Liver (tissue), 9 donors: ENCODE results near the gene APOC1. TPM values are rescaled to one million over a fixed set of nuclear protein-coding genes. Genes with fewer than 3 reads are reported as not detected.
A peak's percentile ranks its signal among the peaks of the same experiment; 100 is the strongest.
"Not testable (repeated sequence)": the region's sequence is repeated elsewhere in the genome, so short reads cannot be mapped to it uniquely, and the experiment has no call there.

Experiments used
- DNase-seq: peaks from one replicate; pipeline ENCODE4 v3.0.0-alpha.2; 2017; ENCODE audit warnings: low spot score
- H3K27ac ChIP-seq, 2 donors: one replicate each; pipeline ENCODE4 v1.7.0; 2013; ENCODE audit warnings: inconsistent platforms in 2 of 2, low read length in 2 of 2, control low read depth in 1 of 2, low read depth in 1 of 2, mild to moderate bottlenecking in 1 of 2
- H3K27me3 ChIP-seq, 4 donors: one replicate each; pipeline versions ENCODE4 v1.6.1 to v1.7.0; 2013; ENCODE audit warnings: low read length in 3 of 4, inconsistent platforms in 1 of 4, mild to moderate bottlenecking in 1 of 4, moderate library complexity in 1 of 4; ENCODE audit not compliant: control insufficient read depth in 4 of 4, insufficient read depth in 4 of 4
- H3K36me3 ChIP-seq, 4 donors: one replicate each; pipeline versions ENCODE4 v1.6.1 to v1.7.0; 2013; ENCODE audit warnings: low read length in 3 of 4, mild to moderate bottlenecking in 3 of 4, low read depth in 1 of 4, moderate library complexity in 1 of 4; ENCODE audit not compliant: control insufficient read depth in 4 of 4, insufficient read depth in 3 of 4
- H3K4me1 ChIP-seq, 4 donors: one replicate each; pipeline versions ENCODE4 v1.6.1 to v1.7.0; 2013; ENCODE audit warnings: low read length in 3 of 4, mild to moderate bottlenecking in 3 of 4, moderate library complexity in 1 of 4; ENCODE audit not compliant: control insufficient read depth in 4 of 4, insufficient read depth in 4 of 4
- H3K4me3 ChIP-seq, 3 donors: one replicate each; pipeline versions ENCODE4 v1.6.1 to v1.7.0; 2013; ENCODE audit warnings: low read length in 3 of 3, control low read depth in 1 of 3, low read depth in 1 of 3, mild to moderate bottlenecking in 1 of 3
- H3K9ac ChIP-seq, 2 donors: one replicate each; pipeline ENCODE4 v1.7.0; 2013; ENCODE audit warnings: low read length in 2 of 2, mild to moderate bottlenecking in 2 of 2, moderate library complexity in 2 of 2, control low read depth in 1 of 2, low read depth in 1 of 2
- H3K9me3 ChIP-seq, 4 donors: one replicate each; pipeline versions ENCODE4 v1.6.1 to v1.7.0; 2013; ENCODE audit warnings: low read length in 3 of 4; ENCODE audit not compliant: control insufficient read depth in 4 of 4
- EGR1 ChIP-seq, 2 donors: IDR thresholded peaks; 2 replicates each; pipeline ENCODE4 v1.6.1; 2016 to 2018; ENCODE audit warnings: antibody characterized with exemption in 2 of 2, low read depth in 2 of 2
- FOXA1 ChIP-seq: IDR thresholded peaks from 2 replicates; pipeline ENCODE4 v1.6.1; 2016; ENCODE audit warnings: antibody characterized with exemption
- FOXA2 ChIP-seq: IDR thresholded peaks from 2 replicates; pipeline ENCODE4 v1.6.1; 2016; ENCODE audit warnings: antibody characterized with exemption
- GABPA ChIP-seq, 2 donors: IDR thresholded peaks in 1 of 2; conservative IDR thresholded peaks in 1 of 2; 2 replicates each; pipeline ENCODE4 v1.6.1; 2016; ENCODE audit warnings: antibody characterized with exemption in 2 of 2, mild to moderate bottlenecking in 1 of 2, moderate library complexity in 1 of 2
- HNF4A ChIP-seq, 2 donors: conservative IDR thresholded peaks; 2 replicates each; pipeline ENCODE4 v1.6.1; 2016; ENCODE audit warnings: antibody characterized with exemption in 2 of 2, mild to moderate bottlenecking in 2 of 2
- HNF4G ChIP-seq: IDR thresholded peaks from 2 replicates; pipeline ENCODE4 v1.6.1; 2016; ENCODE audit warnings: antibody characterized with exemption
- JUND ChIP-seq, 2 donors: IDR thresholded peaks; 2 replicates each; pipeline ENCODE4 v1.6.1; 2016; ENCODE audit warnings: antibody characterized with exemption in 2 of 2
- NR2F2 ChIP-seq: IDR thresholded peaks from 2 replicates; pipeline ENCODE4 v1.6.1; 2016; ENCODE audit warnings: antibody characterized with exemption
- RAD21 ChIP-seq, 2 donors: IDR thresholded peaks; 2 replicates each; pipeline ENCODE4 v1.6.1; 2016; ENCODE audit warnings: antibody characterized with exemption in 2 of 2, mild to moderate bottlenecking in 2 of 2
- RXRA ChIP-seq, 2 donors: IDR thresholded peaks; 2 replicates each; pipeline ENCODE4 v1.6.1; 2017 to 2018; ENCODE audit warnings: antibody characterized with exemption in 2 of 2, mild to moderate bottlenecking in 1 of 2
- TAF1 ChIP-seq: conservative IDR thresholded peaks from 2 replicates; pipeline ENCODE4 v1.6.1; 2016; ENCODE audit warnings: antibody characterized with exemption, mild to moderate bottlenecking
- YY1 ChIP-seq: IDR thresholded peaks from 2 replicates; pipeline ENCODE4 v1.6.1; 2016; ENCODE audit warnings: antibody characterized with exemption, mild to moderate bottlenecking
- whole genome bisulfite sequencing: extraction: QIAGEN DNeasy Blood & Tissue Kit; methylation state at CpG from one replicate; pipeline ENCODE4 v1.1.7; 2013; 5-methylcytosine and 5-hydroxymethylcytosine counted together
- polyA plus RNA-seq, 2 donors: library from polyadenylated mRNA; stranded (reverse) in 1 of 2; unstranded in 1 of 2; fragments of 200-250 nt in 1 of 2; fragments of >200 nt in 1 of 2; fragmentation: Nextera tagmentation in 1 of 2; extraction: Ambion mirVana in 1 of 2; gene quantifications; one replicate each; pipeline versions ENCODE4 v1.2.1 to v1.2.3, GENCODE V29; 2013 to 2015
- total RNA-seq, 2 donors: library from RNA; depleted of rRNA; stranded (reverse); fragments of >200 nt; gene quantifications; one replicate each; pipeline ENCODE4 v1.2.3, GENCODE V29; 2014
- TF ChIP-seq, protein P1 (sequence below): IDR thresholded peaks from 2 replicates; pipeline ENCODE4 v1.6.1; 2016; ENCODE audit warnings: antibody characterized with exemption, mild to moderate bottlenecking
- TF ChIP-seq, protein P2 (sequence below): fragments of 150-350 bp; IDR thresholded peaks from 2 replicates; pipeline ENCODE4 v1.5.1; 2017; ENCODE audit warnings: improper control_type of control experiment, low read depth, low read length; ENCODE audit not compliant: missing input control
- TF ChIP-seq, protein P3 (sequence below): IDR thresholded peaks from 2 replicates; pipeline ENCODE4 v1.6.1; 2016; ENCODE audit warnings: antibody characterized with exemption
- TF ChIP-seq, protein P4 (sequence below): IDR thresholded peaks from 2 replicates; pipeline ENCODE4 v1.6.1; 2016; ENCODE audit warnings: antibody characterized with exemption
- TF ChIP-seq, protein P5 (sequence below): IDR thresholded peaks from 2 replicates; pipeline ENCODE4 v1.6.1; 2016; ENCODE audit warnings: antibody characterized with exemption
- donor health status: healthy.
- donor health status: healthy.
- donor health status: healthy.
- donor health status: healthy.
- donor health status: healthy.

APOC1 gene
- total and polyA plus RNA-seq, 4 donors: 612 to 10,095 (median 2,966) TPM

DNA sequence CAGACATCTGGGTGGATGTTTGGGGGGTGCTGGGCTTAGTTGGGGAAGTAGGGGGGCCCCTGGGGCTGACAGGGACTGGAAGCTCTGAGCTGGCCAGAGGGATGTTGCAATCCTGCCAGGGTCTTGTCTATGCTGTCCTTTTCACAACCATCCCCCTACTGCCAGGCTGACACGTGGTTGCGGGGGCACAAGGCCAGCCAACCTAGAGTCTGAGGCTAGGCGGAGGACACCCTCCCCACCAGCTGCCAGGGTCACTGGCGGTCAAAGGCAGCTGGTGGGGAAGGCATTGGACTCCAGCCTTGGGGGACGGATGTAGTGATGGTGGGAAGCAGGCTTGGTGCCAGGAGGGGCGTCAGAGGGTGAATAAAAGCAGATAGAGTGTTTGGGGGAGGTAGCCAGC, 1.6 kb upstream of the APOC1 start (continued):
- TF ChIP-seq, protein P1, sequence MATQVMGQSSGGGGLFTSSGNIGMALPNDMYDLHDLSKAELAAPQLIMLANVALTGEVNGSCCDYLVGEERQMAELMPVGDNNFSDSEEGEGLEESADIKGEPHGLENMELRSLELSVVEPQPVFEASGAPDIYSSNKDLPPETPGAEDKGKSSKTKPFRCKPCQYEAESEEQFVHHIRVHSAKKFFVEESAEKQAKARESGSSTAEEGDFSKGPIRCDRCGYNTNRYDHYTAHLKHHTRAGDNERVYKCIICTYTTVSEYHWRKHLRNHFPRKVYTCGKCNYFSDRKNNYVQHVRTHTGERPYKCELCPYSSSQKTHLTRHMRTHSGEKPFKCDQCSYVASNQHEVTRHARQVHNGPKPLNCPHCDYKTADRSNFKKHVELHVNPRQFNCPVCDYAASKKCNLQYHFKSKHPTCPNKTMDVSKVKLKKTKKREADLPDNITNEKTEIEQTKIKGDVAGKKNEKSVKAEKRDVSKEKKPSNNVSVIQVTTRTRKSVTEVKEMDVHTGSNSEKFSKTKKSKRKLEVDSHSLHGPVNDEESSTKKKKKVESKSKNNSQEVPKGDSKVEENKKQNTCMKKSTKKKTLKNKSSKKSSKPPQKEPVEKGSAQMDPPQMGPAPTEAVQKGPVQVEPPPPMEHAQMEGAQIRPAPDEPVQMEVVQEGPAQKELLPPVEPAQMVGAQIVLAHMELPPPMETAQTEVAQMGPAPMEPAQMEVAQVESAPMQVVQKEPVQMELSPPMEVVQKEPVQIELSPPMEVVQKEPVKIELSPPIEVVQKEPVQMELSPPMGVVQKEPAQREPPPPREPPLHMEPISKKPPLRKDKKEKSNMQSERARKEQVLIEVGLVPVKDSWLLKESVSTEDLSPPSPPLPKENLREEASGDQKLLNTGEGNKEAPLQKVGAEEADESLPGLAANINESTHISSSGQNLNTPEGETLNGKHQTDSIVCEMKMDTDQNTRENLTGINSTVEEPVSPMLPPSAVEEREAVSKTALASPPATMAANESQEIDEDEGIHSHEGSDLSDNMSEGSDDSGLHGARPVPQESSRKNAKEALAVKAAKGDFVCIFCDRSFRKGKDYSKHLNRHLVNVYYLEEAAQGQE: peak; percentile 55

DNA sequence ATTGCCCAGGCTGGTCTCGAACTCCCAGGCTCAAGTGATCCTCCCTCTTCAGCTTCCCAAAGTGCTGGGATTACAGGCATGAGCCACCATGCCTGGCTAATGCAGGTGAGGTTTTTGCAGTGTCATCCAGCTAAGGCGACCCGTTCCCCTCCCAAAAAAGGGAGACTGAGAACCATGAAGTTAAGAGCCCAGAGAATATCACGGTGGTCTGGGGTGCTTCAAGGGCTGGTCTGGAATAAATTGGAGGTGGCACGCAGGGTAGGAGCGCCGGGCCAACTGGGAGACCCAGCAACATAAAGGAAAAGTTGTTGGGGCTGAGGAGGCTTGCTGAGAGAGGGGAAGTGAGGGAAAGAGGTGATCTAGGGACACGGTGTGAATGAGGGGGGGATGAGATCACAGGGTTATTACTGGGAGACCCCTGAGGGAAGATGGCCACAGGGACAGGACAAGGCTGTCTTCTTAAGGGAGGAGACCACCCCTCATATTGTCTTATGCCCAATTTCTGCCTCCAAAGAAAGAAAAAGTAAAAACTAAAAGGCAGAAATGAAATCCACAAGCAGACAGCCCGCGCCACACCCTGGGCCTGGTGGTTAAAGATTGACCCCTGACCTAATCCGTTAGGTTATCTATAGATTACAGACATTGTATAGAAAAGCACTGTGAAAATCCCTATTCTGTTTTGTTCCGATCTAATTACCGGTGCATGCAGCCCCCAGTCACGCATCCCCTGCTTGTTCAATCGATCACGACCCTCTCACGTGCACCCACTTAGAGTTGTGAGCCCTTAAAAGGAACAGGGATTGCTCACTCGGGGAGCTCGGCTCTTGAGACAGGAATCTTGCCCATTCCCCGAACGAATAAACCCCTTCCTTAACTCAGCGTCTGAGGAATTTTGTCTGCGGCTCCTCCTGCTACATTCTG, 636 bp upstream of the APOC1 start:
- 25% methylated on average over 23 of the region's 23 CpGs for WGBS
- peak overlapping the region; percentile 62 to 68 for H3K9ac ChIP-seq
- peak overlapping the region; percentile 90 to 93 for H3K27ac ChIP-seq

DNA sequence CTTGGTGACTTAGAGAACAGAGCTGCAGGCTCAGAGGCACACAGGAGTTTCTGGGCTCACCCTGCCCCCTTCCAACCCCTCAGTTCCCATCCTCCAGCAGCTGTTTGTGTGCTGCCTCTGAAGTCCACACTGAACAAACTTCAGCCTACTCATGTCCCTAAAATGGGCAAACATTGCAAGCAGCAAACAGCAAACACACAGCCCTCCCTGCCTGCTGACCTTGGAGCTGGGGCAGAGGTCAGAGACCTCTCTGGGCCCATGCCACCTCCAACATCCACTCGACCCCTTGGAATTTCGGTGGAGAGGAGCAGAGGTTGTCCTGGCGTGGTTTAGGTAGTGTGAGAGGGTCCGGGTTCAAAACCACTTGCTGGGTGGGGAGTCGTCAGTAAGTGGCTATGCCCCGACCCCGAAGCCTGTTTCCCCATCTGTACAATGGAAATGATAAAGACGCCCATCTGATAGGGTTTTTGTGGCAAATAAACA, 9.9 kb downstream of the APOC1 start:
- 28% methylated on average over 8 of the region's 8 CpGs for WGBS
- Histone ChIP-seq H3K27ac (peak overlapping the region; percentile 94 to 95), H3K9ac (peak overlapping the region in 1 of 2 donors; percentile 38), H3K9me3 (no peaks in the 10 kb centered on the region), H3K27me3 (no peaks in the 10 kb centered on the region), H3K4me1 (peaks cover 22 to 53% (median 39%) of the 10 kb centered on the region in 4 donors), H3K4me3 (no peak overlapping the region), H3K36me3 (peaks cover 0 to 1% (median 0%) of the 10 kb centered on the region in 4 donors)
- peak; percentile 62 for DNase-seq
- peak; percentile 99 for TF ChIP-seq RXRA (IDR thresholded peaks at IDR 0.05)
- TF ChIP-seq, protein P2, sequence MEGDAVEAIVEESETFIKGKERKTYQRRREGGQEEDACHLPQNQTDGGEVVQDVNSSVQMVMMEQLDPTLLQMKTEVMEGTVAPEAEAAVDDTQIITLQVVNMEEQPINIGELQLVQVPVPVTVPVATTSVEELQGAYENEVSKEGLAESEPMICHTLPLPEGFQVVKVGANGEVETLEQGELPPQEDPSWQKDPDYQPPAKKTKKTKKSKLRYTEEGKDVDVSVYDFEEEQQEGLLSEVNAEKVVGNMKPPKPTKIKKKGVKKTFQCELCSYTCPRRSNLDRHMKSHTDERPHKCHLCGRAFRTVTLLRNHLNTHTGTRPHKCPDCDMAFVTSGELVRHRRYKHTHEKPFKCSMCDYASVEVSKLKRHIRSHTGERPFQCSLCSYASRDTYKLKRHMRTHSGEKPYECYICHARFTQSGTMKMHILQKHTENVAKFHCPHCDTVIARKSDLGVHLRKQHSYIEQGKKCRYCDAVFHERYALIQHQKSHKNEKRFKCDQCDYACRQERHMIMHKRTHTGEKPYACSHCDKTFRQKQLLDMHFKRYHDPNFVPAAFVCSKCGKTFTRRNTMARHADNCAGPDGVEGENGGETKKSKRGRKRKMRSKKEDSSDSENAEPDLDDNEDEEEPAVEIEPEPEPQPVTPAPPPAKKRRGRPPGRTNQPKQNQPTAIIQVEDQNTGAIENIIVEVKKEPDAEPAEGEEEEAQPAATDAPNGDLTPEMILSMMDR: no peak
- peak; percentile 95 for TF ChIP-seq NR2F2
- peak; percentile 78 for TF ChIP-seq HNF4G
- TF ChIP-seq, protein P1: peak; percentile 88
- TF ChIP-seq GABPA (IDR thresholded peaks at IDR 0.05 in 1 of 2, conservative IDR thresholded peaks at IDR 0.05 in 1 of 2): no peak
- TF ChIP-seq JUND (IDR thresholded peaks at IDR 0.05): peak; percentile 74 to 89
- TF ChIP-seq, protein P3, sequence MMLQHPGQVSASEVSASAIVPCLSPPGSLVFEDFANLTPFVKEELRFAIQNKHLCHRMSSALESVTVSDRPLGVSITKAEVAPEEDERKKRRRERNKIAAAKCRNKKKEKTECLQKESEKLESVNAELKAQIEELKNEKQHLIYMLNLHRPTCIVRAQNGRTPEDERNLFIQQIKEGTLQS: peak; percentile 66
- peak; percentile 58 to 73 for TF ChIP-seq EGR1 (IDR thresholded peaks at IDR 0.05; ENCODE audit: low read depth in 2 of 2)
- peak; percentile 94 to 95 for TF ChIP-seq HNF4A (conservative IDR thresholded peaks at IDR 0.05)
- TF ChIP-seq FOXA1: peak; percentile 86
- peak; percentile 60 to 76 for TF ChIP-seq RAD21 (IDR thresholded peaks at IDR 0.05)
- TF ChIP-seq TAF1: peak; percentile 67
- TF ChIP-seq YY1: peak; percentile 71
- TF ChIP-seq, protein P4, sequence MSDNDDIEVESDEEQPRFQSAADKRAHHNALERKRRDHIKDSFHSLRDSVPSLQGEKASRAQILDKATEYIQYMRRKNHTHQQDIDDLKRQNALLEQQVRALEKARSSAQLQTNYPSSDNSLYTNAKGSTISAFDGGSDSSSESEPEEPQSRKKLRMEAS: peak; percentile 94
- TF ChIP-seq, protein P5, sequence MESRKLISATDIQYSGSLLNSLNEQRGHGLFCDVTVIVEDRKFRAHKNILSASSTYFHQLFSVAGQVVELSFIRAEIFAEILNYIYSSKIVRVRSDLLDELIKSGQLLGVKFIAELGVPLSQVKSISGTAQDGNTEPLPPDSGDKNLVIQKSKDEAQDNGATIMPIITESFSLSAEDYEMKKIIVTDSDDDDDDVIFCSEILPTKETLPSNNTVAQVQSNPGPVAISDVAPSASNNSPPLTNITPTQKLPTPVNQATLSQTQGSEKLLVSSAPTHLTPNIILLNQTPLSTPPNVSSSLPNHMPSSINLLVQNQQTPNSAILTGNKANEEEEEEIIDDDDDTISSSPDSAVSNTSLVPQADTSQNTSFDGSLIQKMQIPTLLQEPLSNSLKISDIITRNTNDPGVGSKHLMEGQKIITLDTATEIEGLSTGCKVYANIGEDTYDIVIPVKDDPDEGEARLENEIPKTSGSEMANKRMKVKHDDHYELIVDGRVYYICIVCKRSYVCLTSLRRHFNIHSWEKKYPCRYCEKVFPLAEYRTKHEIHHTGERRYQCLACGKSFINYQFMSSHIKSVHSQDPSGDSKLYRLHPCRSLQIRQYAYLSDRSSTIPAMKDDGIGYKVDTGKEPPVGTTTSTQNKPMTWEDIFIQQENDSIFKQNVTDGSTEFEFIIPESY: peak; percentile 90
- TF ChIP-seq FOXA2: peak; percentile 79

More for the DNA sequence above, 636 bp upstream of the APOC1 start:
- H3K9me3 ChIP-seq, H3K27me3 ChIP-seq, DNase-seq, H3K36me3 ChIP-seq: not testable (repeated sequence)
- Histone ChIP-seq H3K4me3 (peak overlapping the region; percentile 8 to 54 (median 40)), H3K4me1 (peaks cover 3 to 49% (median 31%) of the 10 kb centered on the region in 4 donors)
